ENCODE results near the gene GALNT18.

DNA sequence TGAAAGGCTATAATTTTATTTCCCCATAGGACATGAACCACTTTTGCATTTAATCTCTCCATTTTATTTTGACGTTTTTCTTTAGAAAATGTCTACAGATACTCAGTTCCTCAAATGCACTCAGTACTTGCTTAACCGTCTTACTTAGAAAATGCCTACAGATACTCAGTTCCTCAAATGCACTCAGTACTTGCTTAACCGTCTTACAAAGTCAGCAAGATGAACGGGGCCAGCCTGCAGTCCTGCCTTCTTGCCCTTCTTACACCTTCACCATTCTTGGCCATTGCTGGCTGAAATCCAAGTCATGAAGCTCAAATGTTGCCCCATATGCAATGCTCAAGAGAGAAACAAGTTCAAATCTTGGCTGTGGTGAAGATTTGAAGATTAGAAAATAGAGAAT lies 302.8 kb downstream of the GALNT18 start:
- TF ChIP-seq, protein P1, sequence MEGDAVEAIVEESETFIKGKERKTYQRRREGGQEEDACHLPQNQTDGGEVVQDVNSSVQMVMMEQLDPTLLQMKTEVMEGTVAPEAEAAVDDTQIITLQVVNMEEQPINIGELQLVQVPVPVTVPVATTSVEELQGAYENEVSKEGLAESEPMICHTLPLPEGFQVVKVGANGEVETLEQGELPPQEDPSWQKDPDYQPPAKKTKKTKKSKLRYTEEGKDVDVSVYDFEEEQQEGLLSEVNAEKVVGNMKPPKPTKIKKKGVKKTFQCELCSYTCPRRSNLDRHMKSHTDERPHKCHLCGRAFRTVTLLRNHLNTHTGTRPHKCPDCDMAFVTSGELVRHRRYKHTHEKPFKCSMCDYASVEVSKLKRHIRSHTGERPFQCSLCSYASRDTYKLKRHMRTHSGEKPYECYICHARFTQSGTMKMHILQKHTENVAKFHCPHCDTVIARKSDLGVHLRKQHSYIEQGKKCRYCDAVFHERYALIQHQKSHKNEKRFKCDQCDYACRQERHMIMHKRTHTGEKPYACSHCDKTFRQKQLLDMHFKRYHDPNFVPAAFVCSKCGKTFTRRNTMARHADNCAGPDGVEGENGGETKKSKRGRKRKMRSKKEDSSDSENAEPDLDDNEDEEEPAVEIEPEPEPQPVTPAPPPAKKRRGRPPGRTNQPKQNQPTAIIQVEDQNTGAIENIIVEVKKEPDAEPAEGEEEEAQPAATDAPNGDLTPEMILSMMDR (conservative IDR thresholded peaks at IDR 0.05; ENCODE audit: low read depth, low read length), result no peak
- TF ChIP-seq RFX5 (IDR thresholded peaks at IDR 0.05; ENCODE audit: low read depth, low read length) (no peak), POLR2A (IDR thresholded peaks at IDR 0.05; ENCODE audit: low read depth, low read length) (no peak)

Data from IMR-90 (cell line).